CD4-positive, alpha-beta T cell (primary cell): Measurements from ENCODE around the gene CCKAR. TPM values are rescaled to one million over a fixed set of nuclear protein-coding genes. Genes with fewer than 3 reads are reported as not detected.

ENCODE experiments used
- ATAC-seq: fragments of 200-7000 bp; cut with Tn5 transposase; one replicate; pipeline ENCODE4 v1.10.0; 2022; ENCODE audit warnings: mild to moderate bottlenecking; ENCODE audit not compliant: poor library complexity
- CTCF ChIA-PET: fragments of 350-600 bp; sonication (Branson Sonifier 250); formaldehyde crosslinking; loops from one replicate; lab custom pipeline; 2021; ENCODE audit warnings: antibody characterized with exemption, inconsistent platforms; lab: Charles Lee
- POLR2A ChIA-PET: fragments of 350-600 bp; sonication (Branson Sonifier 250); formaldehyde crosslinking; loops from one replicate; lab custom pipeline; 2021; ENCODE audit warnings: antibody characterized with exemption, inconsistent platforms; lab: Charles Lee
- DNase-seq, 14 experiments: peaks; one replicate each; pipeline ENCODE4 v3.0.0-alpha.2; 2013 to 2020; ENCODE audit warnings: mixed read lengths in 2 of 14
- H3K27ac ChIP-seq, 2 donors: one replicate each; pipeline versions ENCODE4 v1.5.1 to v1.7.0; 2013; ENCODE audit warnings: low read length in 2 of 2, low read depth in 1 of 2, mild to moderate bottlenecking in 1 of 2
- H3K27me3 ChIP-seq, 2 experiments: 1 replicate in 1 of 2; 2 replicates in 1 of 2; pipeline versions ENCODE4 v1.6.1 to v1.7.0; 2013; ENCODE audit warnings: low read length in 2 of 2, control low read depth in 1 of 2, mild to moderate bottlenecking in 1 of 2, moderate library complexity in 1 of 2; ENCODE audit not compliant: insufficient read depth in 2 of 2, control insufficient read depth in 1 of 2
- H3K36me3 ChIP-seq: one replicate; pipeline ENCODE4 v1.6.1; 2013; ENCODE audit warnings: low read length, control low read depth; ENCODE audit not compliant: insufficient read depth
- H3K4me1 ChIP-seq: one replicate; pipeline ENCODE4 v1.6.1; 2013; ENCODE audit warnings: low read length, control low read depth; ENCODE audit not compliant: insufficient read depth
- H3K4me3 ChIP-seq: one replicate; pipeline ENCODE4 v1.5.1; 2013; ENCODE audit warnings: mild to moderate bottlenecking, low read length, moderate library complexity
- H3K9me3 ChIP-seq, 2 experiments: 1 replicate in 1 of 2; 2 replicates in 1 of 2; pipeline versions ENCODE4 v1.6.1 to v1.7.0; 2013; ENCODE audit warnings: low read length in 2 of 2, mild to moderate bottlenecking in 2 of 2, control low read depth in 1 of 2, moderate library complexity in 1 of 2; ENCODE audit not compliant: control insufficient read depth in 1 of 2, insufficient read depth in 1 of 2
- H3K27ac Mint-ChIP-seq: one replicate; pipeline ENCODE4 v1.8.0; 2020; ENCODE audit warnings: mixed read lengths
- H3K27me3 Mint-ChIP-seq: one replicate; pipeline ENCODE4 v1.8.0; 2021; ENCODE audit warnings: mixed read lengths
- H3K36me3 Mint-ChIP-seq: one replicate; pipeline ENCODE4 v1.8.0; 2021; ENCODE audit warnings: low read depth, mixed read lengths
- H3K4me1 Mint-ChIP-seq: one replicate; pipeline ENCODE4 v1.8.0; 2021; ENCODE audit warnings: low read depth, mixed read lengths
- H3K4me3 Mint-ChIP-seq: one replicate; pipeline ENCODE4 v1.8.0; 2020; ENCODE audit warnings: mild to moderate bottlenecking, mixed read lengths
- H3K9me3 Mint-ChIP-seq: one replicate; pipeline ENCODE4 v1.8.0; 2020; ENCODE audit warnings: mixed read lengths
- CTCF ChIP-seq: fragments of 200-600 bp; IDR thresholded peaks from one replicate; pipeline ENCODE4 v1.8.0; 2022; ENCODE audit warnings: antibody characterized with exemption, mild to moderate bottlenecking
- intact Hi-C, 2 experiments: fragments of 100-400 bp; cut with DNase I in 1 of 2; cut with micrococcal nuclease in 1 of 2; formaldehyde crosslinking; loops; one replicate each; pipeline versions ENCODE4 v1.15.1 to v1.9.0; 2023 to 2025; cut with DNase I, micrococcal nuclease
- total RNA-seq, 174 experiments: library from RNA in 2 of 174; stranded (reverse) in 2 of 174; gene quantifications; one replicate each; pipeline ENCODE4 v1.2.3 and lab custom pipeline; 2021 to 2026

Gene CCKAR
- total RNA-seq, 2 experiments from 2014 or later: not detected

- intact Hi-C loops: no loop called here
- Mint-ChIP-seq H3K9me3 (no peaks in the 10 kb centered on the region), H3K27ac (no peak overlapping the region), H3K36me3 (peaks cover 82% of the 10 kb centered on the region), H3K4me3 (no peak overlapping the region), H3K4me1 (no peaks in the 10 kb centered on the region), H3K27me3 (no peaks in the 10 kb centered on the region)
- peaks cover 34% of the 10 kb centered on the region for H3K36me3 ChIP-seq
- no peaks in the 10 kb centered on the region for H3K4me1 ChIP-seq
- POLR2A ChIA-PET: no interaction called here
- TF ChIP-seq CTCF: no peak
- H3K27ac ChIP-seq: no peak overlapping the region
- no peak overlapping the region for H3K4me3 ChIP-seq
- DNase-seq (no peak), ATAC-seq (no peak)
- CTCF ChIA-PET: no interaction called here
- H3K27me3 ChIP-seq: no peaks in the 10 kb centered on the region
- no peaks in the 10 kb centered on the region for H3K9me3 ChIP-seq
Measured at GRCh38 chr4:26433556-26433955, 56.7 kb downstream of the CCKAR start.

- Histone ChIP-seq H3K9me3 (no peaks in the 10 kb centered on the region), H3K27me3 (no peaks in the 10 kb centered on the region), H3K27ac (no peak overlapping the region), H3K4me1 (no peaks in the 10 kb centered on the region), H3K36me3 (peaks cover 40% of the 10 kb centered on the region), H3K4me3 (no peak overlapping the region)
- Mint-ChIP-seq H3K9me3 (no peaks in the 10 kb centered on the region), H3K4me1 (peaks cover 4% of the 10 kb centered on the region), H3K27me3 (no peaks in the 10 kb centered on the region), H3K4me3 (no peak overlapping the region), H3K36me3 (peaks cover 82% of the 10 kb centered on the region), H3K27ac (no peak overlapping the region)
- DNase-seq (no peak), ATAC-seq (no peak)
- intact Hi-C loops: no loop called here
- ChIA-PET POLR2A (no interaction called here), CTCF (no interaction called here)
- no peak for TF ChIP-seq CTCF
Measured at GRCh38 chr4:26432419-26432818, 57.9 kb downstream of the CCKAR start.

- Mint-ChIP-seq H3K27ac (no peak overlapping the region), H3K36me3 (peaks cover 82% of the 10 kb centered on the region), H3K27me3 (no peaks in the 10 kb centered on the region), H3K4me3 (no peak overlapping the region), H3K4me1 (peaks cover 12% of the 10 kb centered on the region), H3K9me3 (no peaks in the 10 kb centered on the region)
- H3K4me1 ChIP-seq: no peaks in the 10 kb centered on the region
- POLR2A ChIA-PET: no interaction called here
- TF ChIP-seq CTCF: no peak
- no peak overlapping the region for H3K27ac ChIP-seq
- H3K27me3 ChIP-seq: no peaks in the 10 kb centered on the region
- no peak overlapping the region for H3K4me3 ChIP-seq
- CTCF ChIA-PET: interaction anchor here (0.6 kb wide), 2 partner anchors 95 to 572 kb away, joined by 3 read pairs; no protein-coding TSS in a partner anchor
- no peak for ATAC-seq
- no peak for DNase-seq
- intact Hi-C loops: no loop called here
- H3K36me3 ChIP-seq: peaks cover 43% of the 10 kb centered on the region
- H3K9me3 ChIP-seq: no peaks in the 10 kb centered on the region
Measured at GRCh38 chr4:26431461-26432180, 58.7 kb downstream of the CCKAR start.

Other genes with a start within 250 kb of the CCKAR start
- 10 to 100 TPM; 64.1 to 72.3 TPM for gene RBPJ, start 169.5 kb downstream of the CCKAR start, total RNA-seq
- 1 to 10 TPM; 4.0 to 4.8 TPM for gene TBC1D19, start 93.6 kb upstream of the CCKAR start, total RNA-seq